Parathyroid adenoma (tissue), 2 donors: ENCODE measurements around the gene TSPAN2.

Source experiments
- H2AFZ ChIP-seq: fragments of 300-600 bp; sonication (generic); one replicate; pipeline ENCODE4 v1.7.0; 2017; ENCODE audit warnings: antibody characterized with exemption, mild to moderate bottlenecking
- H3K27ac ChIP-seq: fragments of 300-600 bp; sonication (generic); one replicate; pipeline ENCODE4 v1.7.0; 2017
- H3K27me3 ChIP-seq: fragments of 300-600 bp; sonication (generic); one replicate; pipeline ENCODE4 v1.7.0; 2017; ENCODE audit warnings: low read length; ENCODE audit not compliant: control insufficient read depth, insufficient read depth
- H3K36me3 ChIP-seq: fragments of 300-600 bp; sonication (generic); one replicate; pipeline ENCODE4 v1.7.0; 2017; ENCODE audit warnings: low read length; ENCODE audit not compliant: control insufficient read depth, insufficient read depth
- H3K4me1 ChIP-seq: fragments of 300-600 bp; sonication (generic); one replicate; pipeline ENCODE4 v1.7.0; 2017; ENCODE audit warnings: control low read depth
- H3K4me2 ChIP-seq: fragments of 300-600 bp; sonication (generic); one replicate; pipeline ENCODE4 v1.7.0; 2017; ENCODE audit warnings: low read length
- H3K4me3 ChIP-seq: fragments of 300-600 bp; sonication (generic); one replicate; pipeline ENCODE4 v1.7.0; 2017; ENCODE audit warnings: low read depth, low read length
- H3K79me2 ChIP-seq: fragments of 300-600 bp; sonication (generic); one replicate; pipeline ENCODE4 v1.7.0; 2017; ENCODE audit warnings: control low read depth
- H3K9ac ChIP-seq: fragments of 300-600 bp; sonication (generic); one replicate; pipeline ENCODE4 v1.7.0; 2017; ENCODE audit warnings: mild to moderate bottlenecking
- H3K9me3 ChIP-seq: fragments of 300-600 bp; sonication (generic); one replicate; pipeline ENCODE4 v1.7.0; 2017; ENCODE audit warnings: low read length; ENCODE audit not compliant: control insufficient read depth
- CTCF ChIP-seq: fragments of 300-600 bp; sonication (generic); IDR thresholded peaks from one replicate; pipeline ENCODE4 v1.7.0; 2017; ENCODE audit warnings: antibody characterized with exemption, mild to moderate bottlenecking
- donor health status: primary hyperparathyroidism.

Gene TSPAN2

DNA sequence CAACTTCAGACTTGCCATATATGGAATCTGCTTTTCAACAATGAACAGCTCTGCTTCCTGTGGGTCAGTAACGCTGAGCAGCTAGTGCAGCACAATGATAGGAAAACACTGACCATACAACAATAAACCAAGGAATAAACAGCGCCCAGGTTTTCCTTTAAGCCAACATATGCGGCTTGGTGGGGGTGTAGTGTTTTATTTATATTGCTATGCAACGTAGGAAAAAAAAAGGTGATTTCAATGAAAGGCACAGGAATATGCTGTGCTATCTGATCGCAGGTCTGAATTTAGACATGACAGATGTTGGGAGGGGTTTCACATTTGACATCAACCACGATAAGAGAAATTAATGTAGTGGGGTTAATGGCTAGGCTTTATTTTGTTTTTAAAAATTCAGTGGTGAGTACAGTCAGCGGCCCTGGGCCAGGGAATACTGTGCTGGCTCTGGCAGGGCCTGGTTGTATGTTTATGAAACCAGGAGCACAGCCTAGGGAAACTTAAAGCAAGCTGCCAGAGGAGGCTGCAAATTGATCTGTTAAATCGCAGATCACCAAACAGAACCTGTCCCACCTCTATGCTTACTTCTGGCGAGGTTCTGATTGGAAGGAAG, 4.3 kb downstream of the TSPAN2 start:
- Histone ChIP-seq H3K27ac (peak overlapping the region; percentile 84), H3K9me3 (no peaks in the 10 kb centered on the region), H3K4me1 (peaks cover 9% of the 10 kb centered on the region), H3K36me3 (no peaks in the 10 kb centered on the region), H3K27me3 (no peaks in the 10 kb centered on the region), H2AFZ (peak overlapping the region; percentile 66), H3K79me2 (no peaks in the 10 kb centered on the region), H3K9ac (no peak overlapping the region), H3K4me3 (peak overlapping the region; percentile 25), H3K4me2 (peak overlapping the region; percentile 19)
- TF ChIP-seq CTCF: no peak

DNA sequence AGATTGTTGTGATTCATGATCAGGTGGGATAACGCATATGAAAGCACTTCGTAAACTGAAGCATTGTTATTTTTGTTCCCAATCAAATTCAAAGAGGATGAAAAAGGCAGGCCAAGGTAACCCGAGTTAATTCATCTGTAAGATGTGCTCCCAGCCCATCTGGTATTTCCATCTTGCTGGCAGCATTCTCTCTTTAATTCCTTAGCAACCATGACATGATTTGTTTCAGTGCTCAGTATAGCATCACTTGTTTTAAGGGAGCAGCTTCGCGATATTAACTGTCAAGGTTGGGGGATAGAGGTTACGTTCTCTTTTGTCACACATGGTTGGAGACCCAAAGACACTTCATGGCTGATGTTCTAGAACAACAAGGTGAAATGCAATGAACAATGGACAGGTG, 6.4 kb downstream of the TSPAN2 start:
- peaks cover 9% of the 10 kb centered on the region for H3K4me1 ChIP-seq
- H2AFZ ChIP-seq: no peak overlapping the region
- H3K27ac ChIP-seq: no peak overlapping the region
- no peaks in the 10 kb centered on the region for H3K36me3 ChIP-seq
- no peaks in the 10 kb centered on the region for H3K9me3 ChIP-seq
- no peak overlapping the region for H3K4me3 ChIP-seq
- TF ChIP-seq CTCF: no peak
- no peak overlapping the region for H3K9ac ChIP-seq
- no peak overlapping the region for H3K4me2 ChIP-seq
- H3K27me3 ChIP-seq: no peaks in the 10 kb centered on the region
- no peaks in the 10 kb centered on the region for H3K79me2 ChIP-seq

DNA sequence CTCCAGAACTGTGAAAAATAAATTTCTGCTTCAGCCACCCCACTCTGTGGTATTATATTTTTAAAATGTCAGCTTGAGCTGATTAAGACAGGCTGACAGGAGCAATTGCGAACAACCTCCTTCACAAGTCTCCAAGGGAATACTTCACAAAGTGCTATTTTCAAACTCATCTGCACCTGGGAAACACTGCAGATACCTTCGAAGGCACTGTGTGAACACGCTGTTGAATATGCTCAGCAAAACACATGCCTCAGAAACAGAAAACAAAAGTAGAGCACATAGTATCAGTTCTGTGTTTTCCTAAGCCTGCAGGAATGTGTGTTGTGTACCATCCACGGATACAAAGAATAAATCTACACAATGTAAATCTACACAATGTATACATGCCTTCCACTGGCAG, 10.6 kb downstream of the TSPAN2 start:
- H3K27me3 ChIP-seq: no peaks in the 10 kb centered on the region
- H3K4me1 ChIP-seq: peaks cover 5% of the 10 kb centered on the region
- no peak overlapping the region for H3K4me2 ChIP-seq
- H3K9me3 ChIP-seq: no peaks in the 10 kb centered on the region
- no peak overlapping the region for H3K9ac ChIP-seq
- H3K4me3 ChIP-seq: no peak overlapping the region
- no peak overlapping the region for H2AFZ ChIP-seq
- TF ChIP-seq CTCF: no peak
- H3K79me2 ChIP-seq: no peaks in the 10 kb centered on the region
- no peak overlapping the region for H3K27ac ChIP-seq
- H3K36me3 ChIP-seq: no peaks in the 10 kb centered on the region

GRCh38 chr1:115077984-115078330, 11.3 kb downstream of the TSPAN2 start:
- H3K4me3 ChIP-seq: no peak overlapping the region
- H3K27ac ChIP-seq: no peak overlapping the region
- H3K9me3 ChIP-seq: no peaks in the 10 kb centered on the region
- no peak for TF ChIP-seq CTCF
- no peak overlapping the region for H3K9ac ChIP-seq
- no peaks in the 10 kb centered on the region for H3K36me3 ChIP-seq
- H3K27me3 ChIP-seq: no peaks in the 10 kb centered on the region
- H3K79me2 ChIP-seq: no peaks in the 10 kb centered on the region
- H3K4me1 ChIP-seq: peaks cover 5% of the 10 kb centered on the region
- H2AFZ ChIP-seq: no peak overlapping the region
- no peak overlapping the region for H3K4me2 ChIP-seq

- no peak for TF ChIP-seq CTCF
Measured at GRCh38 chr1:115077286-115077983, 11.9 kb downstream of the TSPAN2 start.

More at GRCh38 chr1:115077286-115077983, 11.9 kb downstream of the TSPAN2 start:
- H3K9ac ChIP-seq: no peak overlapping the region
- no peaks in the 10 kb centered on the region for H3K27me3 ChIP-seq
- H3K27ac ChIP-seq: no peak overlapping the region
- H2AFZ ChIP-seq: no peak overlapping the region
- H3K4me3 ChIP-seq: no peak overlapping the region
- no peaks in the 10 kb centered on the region for H3K36me3 ChIP-seq
- no peaks in the 10 kb centered on the region for H3K9me3 ChIP-seq
- H3K4me1 ChIP-seq: peaks cover 5% of the 10 kb centered on the region
- H3K4me2 ChIP-seq: no peak overlapping the region
- H3K79me2 ChIP-seq: no peaks in the 10 kb centered on the region
